ENCODE measurements around the gene PRKCA. TPM values are rescaled to one million over a fixed set of nuclear protein-coding genes. Genes with fewer than 3 reads are reported as not detected.

PRKCA gene
- total RNA-seq, 1 donor from 2014 or later = 4.3 TPM

DNA sequence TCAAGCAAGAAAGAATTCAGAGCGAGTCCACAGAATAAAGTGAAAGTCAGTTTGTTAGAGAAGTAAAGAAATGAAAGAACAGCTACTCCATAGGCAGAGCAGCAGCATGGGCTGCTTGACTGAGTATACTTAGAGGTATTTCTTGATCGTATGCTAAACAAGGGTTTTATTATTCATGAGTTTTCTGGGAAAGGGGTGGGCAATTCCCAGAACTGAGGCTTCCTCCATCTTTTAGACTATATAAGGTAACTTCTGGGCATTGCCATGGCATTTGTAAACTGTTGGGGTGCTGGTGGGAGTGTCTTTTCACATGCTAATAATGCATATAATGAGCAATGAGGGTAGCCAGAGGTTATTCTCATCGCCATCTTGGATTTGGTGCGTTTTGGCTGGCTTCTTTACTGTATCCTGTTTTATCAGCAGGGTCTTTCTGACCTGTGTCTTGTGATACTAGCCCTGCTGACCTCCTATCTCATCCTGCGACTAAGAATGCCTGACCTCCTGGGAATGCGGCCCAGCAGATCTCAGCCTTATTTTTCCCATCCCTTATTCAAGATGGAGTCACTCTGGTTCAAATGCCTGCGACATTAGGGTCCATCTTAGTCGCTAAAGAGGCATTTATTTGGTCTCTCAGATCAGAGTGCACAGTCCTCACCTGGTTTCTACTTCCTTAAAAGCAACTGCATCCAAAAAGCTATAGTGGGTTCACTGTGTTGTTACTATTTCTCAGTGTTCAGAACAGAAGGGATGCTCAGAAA is 432.0 kb downstream of the PRKCA start:
- no peak for DNase-seq (ENCODE audit: low spot score)

DNA sequence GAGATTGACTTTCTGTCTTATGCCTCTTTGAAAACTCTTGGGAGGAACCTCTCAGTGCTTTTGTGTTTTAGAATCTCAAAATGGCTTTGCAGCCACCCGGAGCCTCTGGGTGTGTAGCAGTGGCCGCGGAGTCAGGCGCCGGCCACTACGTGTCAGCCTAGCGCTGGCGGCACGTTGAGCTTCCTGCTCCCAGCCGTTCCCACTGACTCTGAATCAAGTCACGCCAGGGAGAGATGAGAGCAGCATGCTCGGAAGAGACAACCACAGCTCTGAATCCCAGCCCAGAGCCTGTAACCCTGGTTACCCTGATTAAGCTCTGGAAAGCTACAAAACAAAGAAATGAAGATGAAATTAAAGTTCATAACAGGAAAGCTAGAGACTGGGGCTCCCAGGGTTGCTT is 435.1 kb downstream of the PRKCA start:
- DNase-seq (ENCODE audit: low spot score) = peak; percentile 58

DNA sequence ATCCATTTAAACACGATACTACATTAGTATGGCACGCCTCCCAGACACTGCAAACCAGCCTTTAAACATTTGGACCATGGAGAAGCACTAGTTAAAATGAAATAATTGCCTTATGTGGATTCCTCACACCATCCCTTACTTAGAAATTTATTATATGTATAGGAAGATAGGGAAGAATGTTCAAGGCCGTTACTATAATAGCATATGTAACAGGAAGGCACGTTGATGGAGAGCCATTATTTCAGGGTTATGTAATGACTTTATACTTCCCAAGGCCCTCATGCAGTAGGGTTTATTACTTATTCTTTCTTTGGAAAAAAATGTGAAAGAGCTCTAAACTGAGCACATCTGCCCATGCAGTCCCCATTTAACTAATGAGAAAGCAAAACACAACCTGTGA is 435.9 kb downstream of the PRKCA start:
- no peak for DNase-seq (ENCODE audit: low spot score)

DNA sequence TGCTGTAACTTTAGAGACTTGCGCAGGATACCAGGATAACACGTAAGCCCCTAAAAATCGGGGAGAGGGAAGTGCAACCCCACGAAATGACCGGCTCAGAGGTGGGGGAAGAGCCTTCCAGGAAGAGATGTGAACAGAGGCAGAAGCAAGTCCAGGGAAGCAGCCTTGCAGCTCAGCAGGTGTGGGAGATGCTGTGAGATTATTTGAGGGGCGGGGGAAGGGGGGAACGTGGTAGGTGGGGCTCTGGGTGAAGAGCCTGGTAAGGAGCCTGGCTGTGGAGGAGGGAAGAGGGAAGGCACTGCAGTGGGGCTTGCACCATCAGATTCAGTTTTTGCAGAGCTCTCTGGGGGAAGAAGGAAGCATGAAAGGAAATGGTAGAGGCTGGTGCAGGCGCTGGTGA is 437.1 kb downstream of the PRKCA start:
- no peak for DNase-seq (ENCODE audit: low spot score)

DNA sequence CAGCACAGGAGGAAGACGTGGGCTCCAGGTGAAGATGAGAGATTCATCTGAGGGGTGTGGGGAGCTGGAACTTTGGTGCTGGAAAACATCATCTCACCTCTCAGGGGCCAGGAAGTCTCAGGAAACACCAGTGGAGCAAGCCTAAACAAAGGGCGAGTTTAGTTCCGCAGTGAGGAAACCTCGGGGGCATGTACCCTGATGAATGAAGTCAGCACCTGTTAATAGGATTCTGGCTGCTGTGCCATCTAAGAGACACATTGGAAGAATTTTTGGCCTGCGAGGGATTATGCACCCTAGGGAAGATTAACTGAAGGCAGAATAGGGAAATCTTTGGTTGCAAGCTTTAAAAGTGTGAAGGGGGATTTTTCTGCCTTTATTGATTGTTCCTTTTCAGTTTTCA is 437.8 kb downstream of the PRKCA start:
- no peak for DNase-seq (ENCODE audit: low spot score)

DNA sequence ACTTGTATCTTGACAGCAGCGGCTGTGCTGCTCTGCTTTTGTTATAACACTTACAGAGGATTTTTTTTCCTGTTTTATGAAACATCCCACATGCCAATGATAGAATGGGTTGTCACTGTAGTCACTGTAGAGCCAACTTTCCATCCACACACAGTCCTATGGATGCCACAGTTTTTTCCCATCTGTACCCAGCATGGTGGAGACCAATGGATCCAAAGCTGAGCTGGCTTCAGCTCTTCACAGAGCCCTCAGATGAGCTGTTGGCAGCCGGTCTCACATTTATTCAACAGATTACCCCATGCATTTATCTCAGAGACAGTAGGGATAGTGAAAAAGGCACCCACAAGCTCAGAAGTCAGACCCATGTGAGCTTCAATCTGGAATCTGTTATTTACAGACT is 441.1 kb downstream of the PRKCA start:
- DNase-seq (ENCODE audit: low spot score) = no peak

DNA sequence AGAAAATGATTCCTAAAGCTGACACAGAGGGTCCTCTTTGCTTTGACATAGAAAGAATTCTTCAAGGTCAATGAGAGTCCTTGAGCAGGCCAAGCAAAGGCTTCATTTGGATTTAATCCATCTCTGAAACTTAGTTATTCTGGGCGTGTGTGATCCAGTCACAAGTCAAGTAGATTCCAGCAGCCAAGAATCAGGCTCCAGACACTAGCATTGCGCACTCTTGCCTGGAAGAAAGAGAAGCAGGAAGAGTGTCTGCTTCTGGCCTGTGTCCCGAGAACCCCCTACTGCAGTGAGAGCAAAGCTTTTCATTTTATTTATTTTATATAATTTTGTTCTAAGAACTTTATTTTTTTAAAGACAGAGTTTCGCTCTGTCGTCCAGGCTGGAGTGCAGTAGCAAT is 444.3 kb downstream of the PRKCA start:
- no peak for DNase-seq (ENCODE audit: low spot score)

DNA sequence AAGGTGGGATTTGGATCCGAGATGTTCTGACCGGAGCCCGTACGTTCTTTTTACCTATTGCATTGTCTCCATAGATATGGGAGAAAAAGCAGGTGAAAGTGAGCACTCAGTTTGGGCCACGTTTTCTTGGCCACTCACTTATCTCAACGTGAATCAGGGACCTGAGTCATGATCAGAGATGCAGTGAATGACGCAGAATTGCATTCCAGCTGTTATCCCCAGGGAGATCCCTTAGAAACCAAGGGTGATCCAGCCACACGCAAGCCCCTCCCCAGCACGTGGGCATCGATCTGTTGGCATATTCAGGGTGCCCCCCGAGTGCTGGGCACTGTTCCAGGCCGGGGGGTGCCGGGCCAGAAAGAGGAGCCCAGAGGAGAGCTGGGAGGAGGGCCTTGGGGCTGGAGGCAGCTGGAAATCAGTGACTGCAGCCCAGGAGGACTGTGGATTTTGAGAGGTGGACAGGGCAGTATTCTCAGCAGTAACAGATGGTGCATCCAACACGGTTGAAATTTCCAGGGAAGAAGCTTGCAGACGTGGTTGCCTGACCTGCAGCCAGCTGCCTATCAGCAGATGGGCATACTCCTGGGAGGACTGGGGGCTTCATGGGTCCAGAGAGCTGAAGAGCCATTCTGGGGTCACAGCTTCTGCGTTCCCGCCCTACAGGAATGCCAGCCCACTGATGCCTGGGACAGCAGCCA is 445.3 kb downstream of the PRKCA start:
- no peak for DNase-seq (ENCODE audit: low spot score)

DNA sequence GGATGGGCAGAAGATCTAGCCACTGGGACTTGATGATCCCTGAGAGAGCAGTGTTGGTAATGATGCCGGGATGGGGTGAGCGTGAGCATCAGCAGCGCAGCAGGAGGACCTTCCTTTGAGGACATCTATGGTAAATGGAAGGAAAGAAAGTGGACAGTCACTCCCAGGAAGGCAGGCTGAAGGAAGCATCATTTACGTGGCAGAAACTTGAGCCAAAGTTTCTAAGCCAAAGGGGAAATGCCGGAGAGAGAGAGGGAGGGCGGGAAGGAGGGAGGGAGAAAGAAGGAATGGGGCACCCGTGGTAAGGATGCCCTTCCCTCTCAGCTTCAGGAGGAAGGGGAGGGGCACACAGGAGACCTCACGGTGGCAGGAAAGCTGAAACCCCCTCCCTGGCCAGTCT is 446.2 kb downstream of the PRKCA start:
- DNase-seq (ENCODE audit: low spot score) = no peak

DNA sequence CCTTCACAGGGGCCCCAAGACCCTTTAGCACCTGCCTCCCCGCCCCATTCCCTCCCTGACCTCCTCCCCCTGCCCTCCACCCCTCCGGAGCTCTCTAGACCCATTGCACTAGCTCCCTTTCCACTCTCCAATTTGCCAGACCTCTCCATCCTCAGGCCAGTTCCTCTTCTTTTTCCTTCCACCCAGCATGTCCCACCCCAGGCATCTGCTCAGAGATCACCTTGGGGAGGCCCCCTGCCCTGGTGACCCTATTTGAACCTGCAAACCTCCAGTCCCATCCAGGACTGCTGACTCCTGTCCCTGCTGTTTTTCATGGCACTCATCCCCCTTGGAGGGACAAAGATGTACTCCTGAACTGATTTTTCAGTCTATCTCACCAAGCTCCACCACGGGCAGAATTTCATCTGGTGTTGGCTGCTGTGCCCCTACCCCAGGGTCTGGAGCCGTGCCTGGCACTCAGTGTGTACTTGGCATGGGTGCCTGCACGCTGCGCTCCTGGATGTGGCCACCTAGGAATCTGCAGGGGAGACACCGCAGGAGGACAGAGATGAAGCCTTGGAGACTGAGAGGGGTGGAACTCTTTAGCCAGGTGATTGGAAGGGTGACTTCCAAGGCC is 446.9 kb downstream of the PRKCA start:
- no peak for DNase-seq (ENCODE audit: low spot score)

DNA sequence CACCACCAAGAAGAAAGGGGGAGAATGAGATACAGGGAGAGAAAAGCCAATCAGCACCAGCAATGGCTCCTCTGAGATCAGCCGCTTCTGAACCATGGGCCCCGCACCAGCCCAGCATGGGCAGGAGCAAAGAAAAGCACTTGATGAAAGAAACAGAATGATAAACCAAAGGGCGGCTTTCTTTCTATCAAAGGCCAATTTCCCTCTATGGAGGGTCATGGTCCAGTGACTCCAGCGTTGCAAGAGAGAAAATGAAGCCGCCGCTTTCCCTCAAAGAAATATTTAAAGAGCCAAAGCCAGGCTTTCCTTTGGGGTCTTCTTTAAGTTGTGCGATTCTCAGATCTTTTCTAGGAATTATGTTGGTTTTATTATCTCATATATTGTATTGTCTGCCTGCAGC is 447.7 kb downstream of the PRKCA start:
- no peak for DNase-seq (ENCODE audit: low spot score)

DNA sequence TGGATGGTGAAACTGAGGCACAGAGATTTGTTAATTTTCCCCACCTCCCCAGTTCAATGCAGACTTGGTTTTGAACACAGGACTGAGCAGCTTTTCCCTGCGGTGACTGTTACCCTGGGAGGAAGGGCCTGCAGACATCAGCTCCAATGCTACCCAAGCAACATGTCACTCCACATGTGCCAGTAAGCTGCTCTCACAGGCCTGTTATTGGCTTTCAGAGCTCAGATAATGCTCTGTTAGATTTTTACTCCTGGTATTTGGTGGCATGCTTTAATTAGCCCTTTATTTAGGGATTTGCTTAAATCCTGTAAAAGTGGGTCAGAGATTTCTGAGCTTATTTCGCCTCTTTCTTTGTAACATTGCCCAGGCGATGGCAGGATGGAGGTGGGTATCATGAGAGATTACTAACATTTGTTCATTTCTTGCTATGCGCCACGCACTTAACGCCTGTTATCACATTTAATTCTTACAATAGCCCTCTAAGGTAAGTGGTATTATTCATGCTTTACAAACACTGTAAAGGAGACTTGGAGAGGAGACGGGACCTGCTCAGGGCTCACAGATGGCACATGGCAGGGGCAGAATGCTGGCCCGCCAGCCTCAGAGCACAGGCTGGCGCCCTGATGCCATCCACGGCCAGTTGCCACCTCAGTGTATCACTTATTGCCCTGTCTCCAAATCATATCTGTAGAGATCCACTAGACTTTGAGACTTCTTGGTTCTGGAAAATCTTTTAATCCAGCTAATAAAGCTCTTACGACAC is 448.5 kb downstream of the PRKCA start:
- no peak for DNase-seq (ENCODE audit: low spot score)

DNA sequence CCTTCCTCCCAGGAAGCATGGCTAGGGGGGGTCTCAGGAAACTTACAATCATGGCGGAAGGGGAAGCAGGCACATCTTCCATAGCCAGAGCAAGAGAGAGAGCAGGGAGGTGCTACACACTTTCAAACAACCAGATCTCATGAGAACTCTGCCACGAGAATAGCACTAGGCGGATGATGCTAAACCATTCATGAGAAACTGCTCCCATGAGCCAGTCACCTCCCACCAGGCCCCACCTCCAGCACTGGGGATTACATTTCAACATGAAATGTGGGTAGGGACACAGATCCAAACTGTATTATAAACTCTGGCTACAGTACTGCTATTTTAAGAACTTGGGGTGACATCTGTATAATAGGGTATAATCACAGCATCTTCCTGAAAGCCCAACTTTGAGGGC is 449.4 kb downstream of the PRKCA start:
- DNase-seq (ENCODE audit: low spot score) = no peak

DNA sequence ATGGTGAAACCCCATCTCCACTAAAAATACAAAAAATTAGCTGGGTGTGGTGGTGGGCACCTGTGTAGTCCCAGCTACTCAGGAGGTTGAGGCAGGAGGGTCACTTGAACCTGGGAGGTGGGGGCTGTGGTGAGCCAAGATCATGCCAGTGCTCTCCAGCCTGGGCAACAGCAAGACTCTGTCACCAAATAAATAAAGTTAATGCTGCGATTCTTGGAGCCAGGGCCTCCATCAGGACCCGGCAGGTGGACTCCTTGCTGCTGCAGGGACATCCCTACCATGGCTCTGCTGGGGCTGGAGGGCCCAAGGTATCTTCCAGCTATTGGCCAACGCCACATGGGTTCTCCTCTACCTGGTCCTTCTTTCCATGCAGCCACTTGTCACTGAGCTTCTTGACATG is 450.0 kb downstream of the PRKCA start:
- DNase-seq (ENCODE audit: low spot score) = no peak

DNA sequence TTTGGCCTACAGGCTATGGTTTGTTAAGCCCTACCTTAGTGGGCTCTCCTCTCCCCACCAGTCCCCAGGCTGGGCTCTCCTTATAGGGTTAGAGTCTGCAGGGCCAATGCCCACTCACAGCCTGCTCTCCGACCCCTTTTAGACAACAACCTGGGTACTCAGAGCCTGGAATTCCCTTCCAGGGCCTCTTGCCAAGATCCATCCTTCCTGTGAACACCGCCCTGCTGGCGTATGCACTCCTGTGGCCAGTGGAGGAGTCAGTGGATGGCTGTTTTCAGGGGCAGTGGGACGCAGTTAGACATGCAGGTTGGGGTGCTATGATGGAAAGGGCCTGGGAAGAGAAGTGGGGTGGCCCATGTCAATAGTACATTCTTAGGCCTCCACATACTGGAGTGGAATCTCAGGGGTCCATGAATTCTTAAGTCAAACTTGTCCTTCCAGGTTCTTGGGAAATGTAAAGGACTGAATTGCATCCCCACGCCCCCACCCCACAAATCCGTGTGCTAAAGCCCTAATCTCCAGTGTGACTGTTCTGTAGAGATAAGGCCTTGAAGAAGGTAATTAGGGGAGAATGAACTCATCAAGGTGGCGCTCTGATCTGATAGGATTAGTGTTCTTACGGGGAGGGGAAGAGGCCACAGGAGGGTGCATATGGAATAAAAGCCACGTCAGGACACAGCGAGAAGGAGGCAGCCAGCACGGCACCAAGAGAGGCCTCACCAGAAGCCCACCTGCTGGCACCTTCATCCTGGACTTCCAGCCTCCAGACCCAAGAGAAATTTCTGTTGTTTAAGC is 450.9 kb downstream of the PRKCA start:
- no peak for DNase-seq (ENCODE audit: low spot score)

DNA sequence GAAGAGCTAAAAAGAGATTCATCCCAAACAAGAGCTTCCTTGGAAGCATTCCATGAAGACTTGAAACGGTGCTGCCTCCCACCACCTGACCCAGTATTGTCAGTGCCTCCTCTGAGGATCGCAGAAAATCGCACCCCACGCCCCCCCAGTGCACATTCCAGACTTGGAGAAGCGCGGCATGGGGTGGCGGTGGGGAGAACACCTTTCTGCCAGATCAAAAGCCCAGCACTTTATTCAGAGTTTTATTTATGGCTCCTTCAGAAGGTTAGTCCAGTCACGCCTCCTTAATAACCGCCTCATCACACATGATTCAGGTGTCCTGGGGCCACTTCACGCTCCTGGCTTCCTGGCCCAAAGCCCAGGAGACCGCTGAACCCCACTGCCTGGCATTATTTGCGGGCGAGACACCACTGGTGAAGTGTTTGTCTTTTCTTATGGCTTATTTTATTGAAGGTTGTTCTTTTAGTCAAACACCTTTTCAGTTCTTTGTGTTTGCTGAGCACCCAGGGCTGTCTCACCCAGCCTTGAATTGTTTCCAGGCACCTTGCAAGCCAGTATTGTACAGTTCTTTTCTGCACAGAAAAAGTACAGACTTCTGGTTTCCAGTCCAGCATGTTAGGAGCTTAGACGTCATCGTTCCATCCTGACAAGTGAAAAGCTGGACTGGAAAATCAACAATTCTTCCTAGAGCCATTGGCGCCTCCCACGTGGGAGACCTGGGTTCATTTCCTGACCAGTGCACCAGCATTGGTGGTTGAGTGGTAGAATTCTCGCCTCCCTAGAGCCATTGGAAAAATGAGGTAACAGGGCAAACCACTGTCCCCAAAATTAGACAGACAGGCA is 452.9 kb downstream of the PRKCA start:
- DNase-seq (ENCODE audit: low spot score) = no peak

DNA sequence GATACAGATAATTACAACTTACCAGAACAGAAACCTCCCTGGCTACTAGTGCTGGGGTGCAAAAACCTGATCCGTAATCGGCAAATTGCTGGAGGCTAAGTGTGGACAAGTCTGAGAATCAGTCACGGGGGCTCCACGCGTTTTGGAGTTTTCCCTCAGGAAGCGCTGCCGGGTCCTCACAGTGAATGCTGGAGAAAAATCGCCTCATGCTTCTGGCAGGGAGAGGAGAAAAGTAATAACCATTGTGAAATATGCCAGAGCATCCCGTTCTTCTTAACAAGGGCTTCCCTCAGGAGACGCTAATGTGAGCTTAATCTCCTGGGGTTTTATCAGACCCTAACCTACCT is 453.5 kb downstream of the PRKCA start:
- no peak for DNase-seq (ENCODE audit: low spot score)

DNA sequence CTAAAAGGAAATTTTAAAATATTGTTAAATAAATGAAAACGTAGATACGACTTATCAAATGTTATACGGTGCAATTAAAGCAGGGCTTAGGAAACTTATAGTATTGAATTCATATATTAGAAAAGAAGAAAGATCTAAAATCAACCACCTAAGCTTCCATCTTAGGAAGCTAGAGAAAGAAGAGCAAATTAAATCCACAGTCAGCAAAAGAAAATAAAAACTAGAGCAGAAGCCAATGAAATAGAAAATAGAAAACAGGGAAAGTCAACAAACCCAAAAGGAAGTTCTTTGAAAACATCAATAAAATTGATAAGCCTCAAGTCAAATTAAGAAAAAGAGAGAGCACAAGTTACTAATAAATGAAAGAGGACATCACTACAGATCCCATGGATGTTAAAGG is 457.9 kb downstream of the PRKCA start:
- DNase-seq (ENCODE audit: low spot score) = no peak

DNA sequence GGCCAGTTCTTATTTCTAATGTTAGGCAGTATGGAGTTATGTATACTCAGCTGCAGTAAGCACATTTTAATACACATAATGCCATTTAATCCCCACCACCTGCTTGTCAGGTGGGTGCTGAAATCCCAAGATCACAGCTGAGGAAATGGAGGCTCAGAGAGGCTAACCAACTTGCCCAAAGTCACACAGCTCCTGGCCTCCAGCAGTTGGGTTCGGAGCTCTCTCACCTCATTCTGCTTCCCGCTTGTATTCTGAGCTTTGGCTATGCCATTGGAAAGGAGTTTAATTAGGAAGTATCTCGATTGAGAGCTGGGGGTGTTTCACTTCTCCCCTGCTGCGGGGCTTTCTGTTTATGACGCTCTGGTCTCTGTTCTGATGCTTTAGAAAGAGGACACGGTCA is 459.9 kb downstream of the PRKCA start:
- DNase-seq (ENCODE audit: low spot score) = no peak

DNA sequence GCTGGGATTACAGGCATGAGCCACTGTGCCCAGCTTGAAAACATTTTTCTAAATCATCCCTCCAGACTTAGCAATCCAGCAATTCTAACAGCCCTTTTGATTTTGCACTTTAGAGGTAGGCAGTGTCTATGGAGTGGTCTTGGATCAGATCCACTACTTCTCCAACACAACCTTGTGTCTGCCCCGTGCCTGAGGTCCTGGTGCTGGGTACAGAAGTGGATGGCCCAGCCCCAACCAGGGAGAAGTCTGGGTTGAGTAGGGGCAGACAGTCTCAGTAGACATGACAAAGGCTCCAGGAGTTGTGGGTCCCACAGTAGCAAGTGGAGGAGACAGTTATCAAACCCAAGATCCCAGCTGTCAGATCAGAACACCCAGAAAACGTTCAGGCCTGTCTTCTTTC is 460.6 kb downstream of the PRKCA start:
- DNase-seq (ENCODE audit: low spot score) = no peak

DNA sequence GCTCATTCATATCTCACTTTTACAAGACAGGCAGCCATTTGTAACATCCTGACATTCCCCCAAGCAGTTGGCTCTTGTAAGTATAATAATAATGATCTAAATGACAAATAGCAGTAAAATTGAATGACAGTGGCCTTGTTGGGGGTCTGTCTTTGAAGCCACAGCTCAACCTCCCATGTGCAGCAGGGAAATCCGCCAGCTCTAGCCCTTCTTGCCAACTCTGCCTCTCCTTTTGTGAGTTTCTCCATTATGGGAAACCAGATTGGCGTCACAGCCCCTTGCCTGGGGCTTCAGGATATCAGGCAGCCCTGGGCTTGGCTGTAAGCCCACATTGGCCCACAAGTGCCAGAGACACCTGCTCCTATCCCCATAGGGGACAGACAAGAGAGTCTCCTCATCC is 462.1 kb downstream of the PRKCA start:
- DNase-seq (ENCODE audit: low spot score) = no peak

Data from umbilical cord (tissue), 2 donors.